Stimulated activated CD8-positive, alpha-beta memory T cell treated with anti-CD3 and anti-CD28 coated beads, Interleukin-15, amount 100 ng/mL, for 48 hours (primary cell): ENCODE results near the gene BRD2.

ENCODE experiments used
- DNase-seq, 2 donors: peaks; one replicate each; pipeline ENCODE4 v3.0.0-alpha.2; 2020; ENCODE audit warnings: low read depth in 2 of 2

BRD2 gene

GRCh38 chr6:32972353-32973143 is 4.2 kb downstream of the BRD2 start:
- peak; percentile 32 to 42 for DNase-seq

GRCh38 chr6:32973144-32974015 is 5.0 kb downstream of the BRD2 start:
- no peak for DNase-seq

- DNase-seq = no peak
Measured at GRCh38 chr6:32974016-32974333, 5.6 kb downstream of the BRD2 start.

GRCh38 chr6:32974541-32975308 is 6.3 kb downstream of the BRD2 start:
- no peak for DNase-seq

GRCh38 chr6:32975886-32976285 is 7.5 kb downstream of the BRD2 start:
- no peak for DNase-seq

- no peak for DNase-seq
Measured at GRCh38 chr6:32976334-32977069, 8.1 kb downstream of the BRD2 start.

GRCh38 chr6:32977272-32977952 is 9.0 kb downstream of the BRD2 start:
- no peak for DNase-seq

- no peak for DNase-seq
Measured at GRCh38 chr6:32977953-32978324, 9.5 kb downstream of the BRD2 start.

- DNase-seq = no peak
Measured at GRCh38 chr6:32979720-32980487, 11.5 kb downstream of the BRD2 start.

GRCh38 chr6:32980488-32981038 is 12.2 kb downstream of the BRD2 start:
- DNase-seq = no peak

GRCh38 chr6:32982084-32982701 is 13.8 kb downstream of the BRD2 start:
- DNase-seq = no peak

- DNase-seq = no peak
Measured at GRCh38 chr6:32982702-32983492, 14.5 kb downstream of the BRD2 start.

- no peak for DNase-seq
Measured at GRCh38 chr6:32983493-32983848, 15.1 kb downstream of the BRD2 start.

GRCh38 chr6:32983964-32984621 is 15.7 kb downstream of the BRD2 start:
- DNase-seq = no peak

- DNase-seq = peak; percentile 70 to 73
Measured at GRCh38 chr6:32984622-32985389, 16.4 kb downstream of the BRD2 start.

GRCh38 chr6:32989368-32989767 is 21.0 kb downstream of the BRD2 start:
- DNase-seq = no peak

- no peak for DNase-seq
Measured at GRCh38 chr6:32991972-32992371, 23.6 kb downstream of the BRD2 start.
